Gastrocnemius medialis (tissue), 4 donors: ENCODE results near the gene C20orf204.

ENCODE experiments used
- POLR2A ChIP-seq, 2 donors: fragments of 450-650 bp; IDR thresholded peaks; one replicate each; pipeline ENCODE4 v1.6.1; 2017; ENCODE audit warnings: antibody characterized with exemption in 2 of 2, mild to moderate bottlenecking in 2 of 2, moderate library complexity in 2 of 2
- TF ChIP-seq, protein P1 (sequence below), 5 experiments: fragments of 450-650 bp in 3 of 5; fragments of 200-600 bp in 2 of 5; sonication (generic) in 2 of 5; IDR thresholded peaks in 4 of 5; conservative IDR thresholded peaks in 1 of 5; 1 replicate in 4 of 5; 2 replicates in 1 of 5; pipeline ENCODE4 v1.5.1; 2016 to 2019; ENCODE audit warnings: antibody characterized with exemption in 5 of 5, mild to moderate bottlenecking in 3 of 5, moderate library complexity in 3 of 5

- TF ChIP-seq, protein P1, sequence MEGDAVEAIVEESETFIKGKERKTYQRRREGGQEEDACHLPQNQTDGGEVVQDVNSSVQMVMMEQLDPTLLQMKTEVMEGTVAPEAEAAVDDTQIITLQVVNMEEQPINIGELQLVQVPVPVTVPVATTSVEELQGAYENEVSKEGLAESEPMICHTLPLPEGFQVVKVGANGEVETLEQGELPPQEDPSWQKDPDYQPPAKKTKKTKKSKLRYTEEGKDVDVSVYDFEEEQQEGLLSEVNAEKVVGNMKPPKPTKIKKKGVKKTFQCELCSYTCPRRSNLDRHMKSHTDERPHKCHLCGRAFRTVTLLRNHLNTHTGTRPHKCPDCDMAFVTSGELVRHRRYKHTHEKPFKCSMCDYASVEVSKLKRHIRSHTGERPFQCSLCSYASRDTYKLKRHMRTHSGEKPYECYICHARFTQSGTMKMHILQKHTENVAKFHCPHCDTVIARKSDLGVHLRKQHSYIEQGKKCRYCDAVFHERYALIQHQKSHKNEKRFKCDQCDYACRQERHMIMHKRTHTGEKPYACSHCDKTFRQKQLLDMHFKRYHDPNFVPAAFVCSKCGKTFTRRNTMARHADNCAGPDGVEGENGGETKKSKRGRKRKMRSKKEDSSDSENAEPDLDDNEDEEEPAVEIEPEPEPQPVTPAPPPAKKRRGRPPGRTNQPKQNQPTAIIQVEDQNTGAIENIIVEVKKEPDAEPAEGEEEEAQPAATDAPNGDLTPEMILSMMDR (IDR thresholded peaks at IDR 0.05 in 4 of 5, conservative IDR thresholded peaks at IDR 0.05 in 1 of 5): no peak
- no peak for TF ChIP-seq POLR2A (IDR thresholded peaks at IDR 0.05)
Observed at GRCh38 chr20:64021124-64021975, 14.6 kb upstream of the C20orf204 start.
